T-helper 2 cell treated with Interferon-gamma antibody and Interleukin-4, amounts not matched to agents 100 ng/mL and 5 ng/mL, for 36 hours (primary cell): ENCODE measurements around the gene UNC13A. TPM values are rescaled to one million over a fixed set of nuclear protein-coding genes. Genes with fewer than 3 reads are reported as not detected.
"Not testable (repeated sequence)": the region's sequence is repeated elsewhere in the genome, so short reads cannot be mapped to it uniquely, and the experiment has no call there.

Source experiments
- intact Hi-C: fragments of 100-400 bp; cut with micrococcal nuclease; formaldehyde crosslinking; loops from one replicate; pipeline ENCODE4 v1.15.1; 2023
- total RNA-seq: library from RNA; stranded (reverse); gene quantifications from 2 replicates; pipeline ENCODE4 v1.2.3, GENCODE V29; 2022

The UNC13A gene
- total RNA-seq, 1 donor from 2014 or later = 0.02 TPM

GRCh38 chr19:17605761-17606589 is 82.2 kb downstream of the UNC13A start:
- intact Hi-C loops = no loop called here

- intact Hi-C loops = no loop called here
Observed at GRCh38 chr19:17605117-17605516, 83.0 kb downstream of the UNC13A start.

DNA sequence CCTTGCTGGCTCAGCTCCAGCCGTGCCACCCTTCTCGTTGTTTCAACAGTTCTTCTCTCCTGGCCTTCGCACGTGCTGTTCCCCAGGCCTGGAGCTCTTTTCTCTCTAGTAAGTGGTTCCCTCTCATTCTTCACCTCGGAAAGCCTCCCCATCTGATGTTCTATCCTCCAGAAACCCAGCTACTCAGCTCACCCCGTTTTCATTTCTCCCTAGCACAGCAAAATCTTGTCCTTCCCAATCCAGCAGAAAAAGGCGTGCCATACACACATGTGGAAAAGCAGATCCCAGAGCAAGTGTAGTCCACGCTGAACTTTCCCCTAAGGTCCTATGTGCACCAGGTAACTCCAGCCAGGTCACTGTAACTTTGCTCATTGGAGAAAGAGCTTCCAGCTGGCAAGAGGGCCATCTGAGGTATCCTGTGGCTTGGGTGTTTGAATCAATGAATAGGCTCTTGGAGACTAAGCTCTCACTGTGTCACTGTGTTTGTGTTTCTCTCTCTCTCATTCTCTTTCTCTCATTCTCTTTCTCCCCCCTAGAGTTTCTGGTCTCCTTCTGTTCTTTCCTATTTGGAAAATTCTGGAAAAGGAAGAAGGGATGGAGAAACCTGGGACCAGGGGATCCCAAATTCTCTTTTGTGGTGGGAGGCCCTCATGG is 83.7 kb downstream of the UNC13A start:
- intact Hi-C loops = no loop called here

GRCh38 chr19:17602872-17603510 is 85.2 kb downstream of the UNC13A start:
- intact Hi-C loops = no loop called here

- intact Hi-C loops = no loop called here
Observed at GRCh38 chr19:17602217-17602616, 85.9 kb downstream of the UNC13A start.

GRCh38 chr19:17601683-17602082 is 86.5 kb downstream of the UNC13A start:
- intact Hi-C loops = no loop called here

DNA sequence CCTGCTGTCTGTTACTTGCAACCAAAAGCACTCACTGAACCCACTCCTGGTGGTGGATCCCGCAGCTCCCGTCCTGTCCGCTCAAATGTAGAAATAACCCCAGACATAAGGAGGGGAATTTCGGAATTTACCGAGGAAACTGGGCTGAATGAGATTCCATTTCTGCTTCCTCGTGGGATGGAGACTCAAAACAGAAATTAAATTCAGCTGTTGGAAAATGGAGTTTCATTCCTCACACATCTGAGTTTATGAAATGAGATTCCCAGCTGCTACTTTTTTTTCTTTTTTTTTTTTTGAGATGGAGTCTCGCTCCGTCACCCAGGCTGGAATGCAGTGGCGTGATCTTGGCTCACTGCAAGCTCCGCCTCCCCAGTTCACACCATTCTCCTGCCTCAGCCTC is 88.4 kb downstream of the UNC13A start:
- intact Hi-C loops = no loop called here

DNA sequence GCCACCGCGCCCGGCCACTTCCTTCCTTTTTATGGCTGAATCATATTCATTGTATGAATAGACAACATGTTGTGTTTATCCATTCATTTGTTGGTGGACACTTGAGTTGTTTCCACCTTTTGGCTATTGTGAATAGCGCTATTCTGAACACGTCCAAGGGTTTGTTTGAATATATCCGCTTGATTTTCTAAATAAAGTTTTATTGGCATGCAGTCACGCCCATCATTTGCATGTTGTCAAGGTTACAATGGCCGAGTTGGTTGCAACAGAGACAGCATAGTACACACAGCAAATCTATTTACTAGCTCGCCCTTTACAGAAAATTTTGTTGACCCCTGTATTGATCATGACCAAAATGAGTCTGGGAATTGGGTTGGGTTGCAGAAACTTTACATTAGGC is 89.2 kb downstream of the UNC13A start:
- intact Hi-C loops = no loop called here

- intact Hi-C loops = not testable (repeated sequence)
Observed at GRCh38 chr19:17598063-17598462, 90.1 kb downstream of the UNC13A start.

DNA sequence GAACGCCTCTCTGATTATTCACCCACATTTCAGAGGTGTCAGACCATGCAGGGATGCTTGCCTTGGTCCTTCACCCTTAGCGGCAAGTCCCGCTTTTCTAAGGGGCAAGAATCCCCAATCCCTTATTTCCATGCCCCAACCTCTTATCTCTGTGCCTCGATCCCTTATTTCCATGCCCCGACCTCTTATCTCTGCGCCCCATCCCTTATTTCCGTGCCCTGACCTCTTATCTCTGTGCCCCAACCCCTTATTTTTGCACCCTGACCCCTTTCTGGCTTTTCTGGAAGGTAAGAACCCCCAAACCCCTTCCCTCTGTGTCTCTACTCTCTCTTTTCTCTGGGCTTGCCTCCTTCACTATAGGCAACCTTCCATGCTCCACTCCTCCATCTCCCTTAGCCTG is 93.9 kb downstream of the UNC13A start:
- intact Hi-C loops = not testable (repeated sequence)

GRCh38 chr19:17590866-17591265 is 97.3 kb downstream of the UNC13A start:
- intact Hi-C loops = no loop called here

GRCh38 chr19:17585395-17585794 is 102.8 kb downstream of the UNC13A start:
- intact Hi-C loops = not testable (repeated sequence)

DNA sequence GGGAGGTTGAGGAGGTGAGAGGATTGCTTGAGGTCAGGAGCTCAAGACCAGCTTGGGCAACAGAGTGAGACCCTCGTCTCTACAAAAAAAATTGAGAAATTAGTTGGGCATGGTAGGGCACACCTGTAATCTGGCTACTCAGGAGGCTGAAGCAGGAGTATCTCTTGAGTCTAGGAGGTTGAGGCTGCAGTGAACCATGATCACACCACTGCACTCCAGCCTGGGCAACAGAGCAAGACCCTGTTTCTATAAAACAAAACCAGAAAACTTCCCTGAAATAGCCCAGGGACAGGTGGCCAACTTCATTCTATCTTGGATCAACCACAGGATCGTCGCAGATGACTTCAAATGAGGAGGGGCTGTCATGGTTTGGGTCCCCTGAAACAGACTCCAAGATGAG is 104.0 kb downstream of the UNC13A start:
- intact Hi-C loops = no loop called here

DNA sequence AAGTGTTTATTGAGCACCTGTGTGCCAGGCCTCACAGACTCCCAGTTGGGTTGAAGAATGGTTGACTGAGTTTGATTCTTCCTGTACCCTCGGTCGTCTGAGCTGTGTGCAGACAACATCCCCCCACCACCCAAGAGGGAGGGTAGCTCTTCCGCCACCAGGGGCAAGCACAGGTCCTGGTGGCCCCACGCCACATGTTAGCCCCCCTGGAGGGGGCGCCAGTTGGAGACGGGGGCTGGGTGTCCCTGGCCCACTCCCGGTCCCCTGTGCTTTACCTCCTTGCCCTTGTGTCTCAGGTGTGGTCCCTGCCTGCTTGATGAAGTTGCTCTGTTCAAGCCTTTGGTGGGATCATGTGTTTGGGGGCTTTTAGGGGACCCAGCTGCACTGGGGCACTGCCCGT is 105.5 kb downstream of the UNC13A start:
- intact Hi-C loops = no loop called here

DNA sequence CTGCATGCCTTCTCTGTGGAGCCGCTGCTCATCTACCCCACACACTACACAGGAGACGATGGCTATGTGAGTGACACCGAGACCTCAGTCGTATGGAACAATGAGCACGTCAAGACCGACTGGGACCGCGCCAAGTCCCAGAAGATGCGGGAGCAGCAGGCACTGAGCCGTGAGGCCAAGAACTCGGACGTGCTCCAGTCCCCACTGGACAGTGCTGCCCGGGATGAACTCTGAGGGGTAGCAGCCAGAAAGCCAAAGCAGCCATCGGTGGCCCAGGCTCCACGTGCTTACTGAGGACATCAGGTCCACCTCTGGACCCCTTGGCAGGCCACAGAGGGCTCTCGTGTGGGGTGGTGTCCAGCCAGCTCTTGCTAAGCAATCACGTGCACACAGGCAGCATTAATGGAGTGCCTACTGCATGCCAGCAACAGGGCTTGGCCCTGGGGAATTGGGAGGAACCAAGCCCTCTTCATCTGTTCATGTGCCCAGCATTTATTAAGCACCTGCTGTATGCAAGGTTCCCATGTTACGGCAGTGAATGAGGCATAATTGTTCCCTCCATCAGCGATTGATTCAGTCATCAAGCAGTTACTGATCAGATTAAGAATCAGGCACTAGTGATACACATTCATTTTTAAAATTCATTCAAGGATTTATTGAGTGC is 106.8 kb downstream of the UNC13A start:
- intact Hi-C loops = no loop called here

- intact Hi-C loops = no loop called here
Observed at GRCh38 chr19:17580470-17581144, 107.5 kb downstream of the UNC13A start.

- intact Hi-C loops = loop anchor here (10.0 kb wide), 1 partner anchor 125 kb away; no protein-coding TSS in a partner anchor
Observed at GRCh38 chr19:17579661-17580244, 108.4 kb downstream of the UNC13A start.

DNA sequence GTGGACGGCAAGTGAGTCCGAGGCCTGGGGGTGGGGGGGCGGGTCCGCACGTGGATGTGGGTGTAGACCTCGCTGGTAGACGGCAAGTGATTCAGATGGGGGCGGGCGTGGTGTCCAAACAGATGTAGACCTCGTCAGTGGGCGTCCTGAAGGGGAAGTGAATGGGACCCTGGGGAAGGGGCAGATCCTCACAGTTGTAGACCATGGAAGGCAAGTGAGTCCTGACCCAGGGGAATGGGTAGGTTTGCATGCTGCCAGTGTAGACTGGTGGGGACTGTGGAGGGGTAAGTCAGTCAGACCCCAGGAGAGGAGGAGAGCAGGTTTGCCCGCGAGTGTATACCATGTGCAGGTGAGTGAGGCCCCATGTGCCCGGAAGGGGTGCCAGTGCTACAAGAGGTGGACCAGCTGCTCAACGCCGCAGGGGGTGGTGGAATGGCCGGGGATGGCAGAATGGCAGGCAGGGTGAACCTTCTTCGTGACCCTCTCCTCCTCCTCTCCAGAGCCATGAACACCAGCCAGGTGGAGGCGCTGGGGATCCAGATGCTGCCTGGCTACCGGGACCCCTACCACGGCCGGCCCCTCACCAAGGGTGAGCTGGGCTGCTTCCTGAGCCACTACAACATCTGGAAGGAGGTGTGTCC is 110.6 kb downstream of the UNC13A start:
- intact Hi-C loops = loop anchor here (10.0 kb wide), 1 partner anchor 123 kb away; no protein-coding TSS in a partner anchor

DNA sequence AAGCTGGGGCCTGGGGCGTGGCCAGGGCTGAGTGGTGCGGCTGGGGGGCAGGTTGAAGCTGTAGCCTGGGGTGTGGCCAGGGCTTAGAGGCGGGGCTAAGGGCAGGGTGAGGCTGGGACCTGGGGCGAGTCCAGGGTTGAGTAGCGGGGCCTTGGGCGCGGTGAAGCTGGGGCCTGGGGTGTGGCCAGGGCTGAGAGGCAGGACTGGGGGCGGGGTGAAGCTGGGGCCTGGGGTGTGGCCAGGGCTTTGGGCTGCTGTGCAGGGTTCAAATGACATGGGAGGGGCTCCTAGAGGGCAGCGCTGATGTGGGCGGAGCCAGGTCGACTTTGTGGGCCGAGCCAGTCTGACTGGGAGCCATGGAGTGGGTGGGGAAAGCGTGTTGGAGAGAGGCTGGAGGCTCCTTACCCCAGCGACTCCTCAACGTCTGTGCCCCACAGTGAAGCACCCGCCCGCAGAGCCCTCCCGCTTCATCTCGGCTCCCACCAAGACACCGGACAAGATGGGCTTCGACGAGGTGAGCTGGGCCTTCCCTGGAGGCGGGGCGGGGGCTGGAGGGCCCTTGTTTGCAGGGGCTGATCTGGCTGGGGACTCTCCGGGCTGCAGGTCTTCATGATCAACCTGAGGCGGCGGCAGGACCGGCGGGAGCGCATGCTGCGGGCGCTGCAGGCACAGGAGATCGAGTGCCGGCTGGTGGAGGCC is 111.2 kb downstream of the UNC13A start:
- intact Hi-C loops = loop anchor here (10.0 kb wide), 1 partner anchor 122 kb away; no protein-coding TSS in a partner anchor
